Uterus (tissue), 2 donors: ENCODE measurements around the gene TACR2.

ENCODE experiments used
- POLR2A ChIP-seq, 2 donors: fragments of 450-650 bp; IDR thresholded peaks; one replicate each; pipeline ENCODE4 v1.6.1; 2016; ENCODE audit warnings: antibody characterized with exemption in 2 of 2, mild to moderate bottlenecking in 1 of 2, moderate library complexity in 1 of 2
- TF ChIP-seq, protein P1 (sequence below), 4 experiments: fragments of 200-600 bp in 2 of 4; fragments of 450-650 bp in 2 of 4; sonication (generic) in 2 of 4; IDR thresholded peaks; one replicate each; pipeline ENCODE4 v1.5.1; 2016 to 2019; ENCODE audit warnings: antibody characterized with exemption in 4 of 4, mild to moderate bottlenecking in 2 of 4, moderate library complexity in 1 of 4

DNA sequence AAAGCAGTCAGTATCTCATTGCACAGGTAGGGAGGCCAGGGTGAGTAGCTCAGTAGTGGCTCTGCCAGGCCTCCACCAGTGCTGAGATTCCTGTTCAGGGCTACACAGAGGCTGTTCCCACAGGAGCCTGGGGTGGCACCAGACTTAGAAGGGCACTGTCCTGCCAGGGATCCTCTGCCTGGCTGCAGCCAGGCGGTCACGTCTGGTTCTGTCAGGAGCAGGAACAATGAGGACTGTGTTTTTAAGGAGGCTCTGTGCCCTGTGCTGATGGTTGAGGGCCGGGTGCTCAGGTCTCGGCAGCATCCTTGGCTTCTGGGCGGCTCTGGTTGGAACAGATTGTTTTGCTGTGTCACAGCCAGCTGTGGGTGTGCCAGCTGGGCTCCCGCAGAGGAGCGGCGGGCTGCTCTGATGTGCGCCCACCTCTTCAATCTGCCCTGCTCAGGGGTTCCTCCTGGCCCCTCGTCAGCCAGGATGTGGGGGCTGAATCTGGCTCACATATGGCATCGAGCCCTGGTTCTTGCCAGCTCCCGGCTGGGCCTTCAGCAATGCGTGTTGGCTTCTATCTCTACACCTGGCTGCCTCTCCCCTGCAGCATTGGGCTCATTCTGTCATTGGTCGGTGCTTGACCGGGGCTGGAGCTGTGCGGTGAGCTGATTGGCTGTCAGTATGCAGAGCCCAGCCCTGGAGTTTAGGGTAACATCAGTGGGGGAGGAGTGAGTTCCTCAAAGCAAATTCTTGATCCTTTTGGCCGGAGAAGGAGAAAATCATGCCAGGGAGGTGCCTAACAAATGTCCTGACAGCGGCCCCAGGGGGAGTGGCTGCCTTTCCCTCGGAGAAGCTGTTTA is 41.2 kb downstream of the TACR2 start:
- TF ChIP-seq, protein P1, sequence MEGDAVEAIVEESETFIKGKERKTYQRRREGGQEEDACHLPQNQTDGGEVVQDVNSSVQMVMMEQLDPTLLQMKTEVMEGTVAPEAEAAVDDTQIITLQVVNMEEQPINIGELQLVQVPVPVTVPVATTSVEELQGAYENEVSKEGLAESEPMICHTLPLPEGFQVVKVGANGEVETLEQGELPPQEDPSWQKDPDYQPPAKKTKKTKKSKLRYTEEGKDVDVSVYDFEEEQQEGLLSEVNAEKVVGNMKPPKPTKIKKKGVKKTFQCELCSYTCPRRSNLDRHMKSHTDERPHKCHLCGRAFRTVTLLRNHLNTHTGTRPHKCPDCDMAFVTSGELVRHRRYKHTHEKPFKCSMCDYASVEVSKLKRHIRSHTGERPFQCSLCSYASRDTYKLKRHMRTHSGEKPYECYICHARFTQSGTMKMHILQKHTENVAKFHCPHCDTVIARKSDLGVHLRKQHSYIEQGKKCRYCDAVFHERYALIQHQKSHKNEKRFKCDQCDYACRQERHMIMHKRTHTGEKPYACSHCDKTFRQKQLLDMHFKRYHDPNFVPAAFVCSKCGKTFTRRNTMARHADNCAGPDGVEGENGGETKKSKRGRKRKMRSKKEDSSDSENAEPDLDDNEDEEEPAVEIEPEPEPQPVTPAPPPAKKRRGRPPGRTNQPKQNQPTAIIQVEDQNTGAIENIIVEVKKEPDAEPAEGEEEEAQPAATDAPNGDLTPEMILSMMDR (IDR thresholded peaks at IDR 0.05): no peak
- TF ChIP-seq POLR2A (IDR thresholded peaks at IDR 0.05): no peak
